HepG2 (cell line): ENCODE data around the gene FAM167B. TPM values are rescaled to one million over a fixed set of nuclear protein-coding genes. Genes with fewer than 3 reads are reported as not detected.

Source experiments
- E2F5 ChIP-seq: sonication (generic); formaldehyde crosslinking; conservative IDR thresholded peaks from 2 replicates; pipeline ENCODE4 v1.4.0; 2020; ENCODE audit warnings: missing genetic modification reagents
- FOXP4 ChIP-seq: sonication (generic); formaldehyde crosslinking; IDR thresholded peaks from 2 replicates; pipeline ENCODE4 v1.4.0; 2020; ENCODE audit warnings: missing genetic modification reagents
- GATAD1 ChIP-seq: IDR thresholded peaks from 2 replicates; pipeline ENCODE4 v1.6.1; 2016; ENCODE audit warnings: missing genetic modification reagents, missing compliant biosample characterization
- HBP1 ChIP-seq: IDR thresholded peaks from 2 replicates; pipeline ENCODE4 v1.6.1; 2016; ENCODE audit warnings: low read depth, control low read depth
- IRX3 ChIP-seq: sonication (generic); formaldehyde crosslinking; IDR thresholded peaks from 2 replicates; pipeline ENCODE4 v1.8.1; 2023; ENCODE audit warnings: mild to moderate bottlenecking, low read depth, missing genetic modification reagents, borderline replicate concordance
- JUNB ChIP-seq: sonication (generic); formaldehyde crosslinking; IDR thresholded peaks from 2 replicates; pipeline ENCODE4 v1.8.0; 2022; ENCODE audit warnings: missing genetic modification reagents, mild to moderate bottlenecking, borderline replicate concordance
- KDM3A ChIP-seq: IDR thresholded peaks from 2 replicates; pipeline ENCODE4 v1.6.1; 2018; ENCODE audit warnings: low read depth, missing compliant biosample characterization
- KDM5B ChIP-seq: sonication (generic); formaldehyde crosslinking; IDR thresholded peaks from 2 replicates; pipeline ENCODE4 v1.4.0; 2020; ENCODE audit warnings: missing genetic modification reagents, mild to moderate bottlenecking, borderline replicate concordance
- MED1 ChIP-seq: sonication (generic); formaldehyde crosslinking; IDR thresholded peaks from 2 replicates; pipeline ENCODE4 v1.4.0; 2020; ENCODE audit warnings: missing genetic modification reagents
- MTERF4 ChIP-seq: sonication (generic); formaldehyde crosslinking; IDR thresholded peaks from 2 replicates; pipeline ENCODE4 v1.8.0; 2023; ENCODE audit warnings: mild to moderate bottlenecking, missing genetic modification reagents
- PAX8 ChIP-seq: sonication (generic); formaldehyde crosslinking; IDR thresholded peaks from 2 replicates; pipeline ENCODE4 v1.8.0; 2022; ENCODE audit warnings: mild to moderate bottlenecking, missing genetic modification reagents, borderline replicate concordance
- RARG ChIP-seq: sonication (generic); formaldehyde crosslinking; IDR thresholded peaks from 2 replicates; pipeline ENCODE4 v1.4.0; 2020; ENCODE audit warnings: low read depth, mild to moderate bottlenecking, missing genetic modification reagents
- RFX1 ChIP-seq: fragments of 450-650 bp; IDR thresholded peaks from 2 replicates; pipeline ENCODE4 v1.6.1; 2017
- RFXANK ChIP-seq: IDR thresholded peaks from 2 replicates; pipeline ENCODE4 v1.6.1; 2016
- SALL2 ChIP-seq: sonication (generic); formaldehyde crosslinking; IDR thresholded peaks from 2 replicates; pipeline ENCODE4 v1.8.1; 2023; ENCODE audit warnings: mild to moderate bottlenecking, missing genetic modification reagents, inconsistent platforms
- SMARCE1 ChIP-seq: fragments of 450-650 bp; IDR thresholded peaks from 2 replicates; pipeline ENCODE4 v1.6.1; 2017; ENCODE audit warnings: borderline replicate concordance
- SP1 ChIP-seq, 2 experiments: fragments of 450-650 bp in 1 of 2; sonication (generic) in 1 of 2; formaldehyde crosslinking in 1 of 2; IDR thresholded peaks; 2 replicates each; pipeline versions ENCODE4 v1.4.0 to v1.6.1; 2016 to 2020; ENCODE audit warnings: missing genetic modification reagents in 1 of 2
- ZBTB25 ChIP-seq: IDR thresholded peaks from 2 replicates; pipeline ENCODE4 v1.6.1; 2018; ENCODE audit warnings: missing genetic modification reagents
- ZBTB44 ChIP-seq: sonication (generic); formaldehyde crosslinking; IDR thresholded peaks from 2 replicates; pipeline ENCODE4 v1.4.0; 2020; ENCODE audit warnings: missing genetic modification reagents
- ZBTB8A ChIP-seq: sonication (generic); formaldehyde crosslinking; IDR thresholded peaks from 2 replicates; pipeline ENCODE4 v1.4.0; 2020; ENCODE audit warnings: mild to moderate bottlenecking, low read depth, missing genetic modification reagents, borderline replicate concordance
- ZMAT3 ChIP-seq: sonication (generic); formaldehyde crosslinking; conservative IDR thresholded peaks from 2 replicates; pipeline ENCODE4 v1.7.0; 2021; ENCODE audit warnings: missing genetic modification reagents
- ZSCAN31 ChIP-seq: sonication (generic); formaldehyde crosslinking; IDR thresholded peaks from 2 replicates; pipeline ENCODE4 v1.5.0; 2020; ENCODE audit warnings: low read depth, mild to moderate bottlenecking, missing genetic modification reagents
- polyA plus RNA-seq, 8 experiments: library from polyadenylated mRNA; depleted of rRNA in 3 of 8; stranded (reverse) in 7 of 8; unstranded in 1 of 8; fragments of >200 nt; fragmentation: Illumina TruSeq in 4 of 8; extraction: Trizol in 4 of 8; gene quantifications; 2 replicates each; pipeline versions ENCODE4 v1.2.1 to v1.2.3, GENCODE V29; 2011 to 2016; ENCODE audit warnings: low read depth in 4 of 8, missing spikeins in 1 of 8, mixed read lengths in 1 of 8; ENCODE audit not compliant: insufficient read depth in 1 of 8
- total RNA-seq, 5 experiments: library from RNA; depleted of rRNA; stranded (reverse); fragments of >200 nt; fragmentation: Illumina TruSeq; extraction: Trizol; gene quantifications; 2 replicates each; pipeline ENCODE4 v1.2.3, GENCODE V29; 2016; ENCODE audit warnings: low read depth in 1 of 5

Gene FAM167B
- total and polyA plus RNA-seq, 2 of the 13 experiments (the other 11 are each of a cell fraction or from before 2014, with no cell fraction given), result 0.15 to 0.70 TPM

- TF ChIP-seq FOXP4 (0 out of 2 replicates have a peak, but pooled peaks have one; percentile 28), SMARCE1 (no peak), ZMAT3 (CRISPR knock-in tag) (0 out of 2 replicates have a peak, but pooled peaks have one; percentile 67), ZBTB25 (no peak), JUNB (CRISPR knock-in tag) (no peak), ZBTB44 (CRISPR knock-in tag) (no peak), PAX8 (CRISPR knock-in tag) (0 out of 2 replicates have a peak, but pooled peaks have one; percentile 27), HBP1 (CRISPR knock-in tag) (no peak), GATAD1 (0 out of 2 replicates have a peak, but pooled peaks have one; percentile 17), SALL2 (CRISPR knock-in tag) (0 out of 2 replicates have a peak, but pooled peaks have one; percentile 50), E2F5 (CRISPR knock-in tag) (no peak), KDM3A (CRISPR knock-in tag) (no peak), RFXANK (no peak), MTERF4 (CRISPR knock-in tag) (no peak), IRX3 (CRISPR knock-in tag) (peak; percentile 43; the same call in 1 of the 2 replicates), ZBTB8A (CRISPR knock-in tag) (no peak), SP1 (IDR thresholded peaks at IDR 0.05) (no peak), SP1 (CRISPR knock-in tag; IDR thresholded peaks at IDR 0.05) (no peak), RARG (no peak), RFX1 (no peak), MED1 (peak; percentile 23; the same call in 1 of the 2 replicates), KDM5B (CRISPR knock-in tag) (peak; percentile 61; the same call in 1 of the 2 replicates), ZSCAN31 (CRISPR knock-in tag) (no peak)
These were observed 5.8 kb upstream of the FAM167B start (continued) for GRCh38 chr1:32241001-32241763.
